GM18873 (cell line): Measurements from ENCODE around the gene CERKL.

Experiments used
- ATAC-seq: cut with Tn5 transposase; IDR thresholded peaks from one replicate; pipeline ENCODE4 v1.9.1; 2021; ENCODE audit warnings: mild to moderate bottlenecking, moderate library complexity, moderate number of reproducible peaks; ENCODE audit not compliant: unreplicated experiment, low FRiP score

Gene CERKL

GRCh38 chr2:181678861-181679543 lies 22.1 kb upstream of the CERKL start:
- ATAC-seq = no peak

- peak; percentile 51 for ATAC-seq
Measured at GRCh38 chr2:181677912-181678586, 21.1 kb upstream of the CERKL start.

- ATAC-seq = no peak
Measured at GRCh38 chr2:181675254-181675653, 18.3 kb upstream of the CERKL start.

GRCh38 chr2:181674461-181674860 lies 17.6 kb upstream of the CERKL start:
- no peak for ATAC-seq

- ATAC-seq = no peak
Measured at GRCh38 chr2:181673173-181673572, 16.3 kb upstream of the CERKL start.

- peak; percentile 85 for ATAC-seq
Measured at GRCh38 chr2:181672255-181673008, 15.5 kb upstream of the CERKL start.

- no peak for ATAC-seq
Measured at GRCh38 chr2:181670632-181671031, 13.7 kb upstream of the CERKL start.

- ATAC-seq = no peak
Measured at GRCh38 chr2:181667234-181667633, 10.3 kb upstream of the CERKL start.

GRCh38 chr2:181662287-181662686 lies 5.4 kb upstream of the CERKL start:
- no peak for ATAC-seq

- ATAC-seq = no peak
Measured at GRCh38 chr2:181660181-181660580, 3.3 kb upstream of the CERKL start.

GRCh38 chr2:181658444-181658843 lies 1.5 kb upstream of the CERKL start:
- no peak for ATAC-seq

- no peak for ATAC-seq
Measured at GRCh38 chr2:181657379-181657778, 474 bp upstream of the CERKL start.

- ATAC-seq = no peak
Measured at GRCh38 chr2:181655519-181655918, 1.4 kb downstream of the CERKL start.

GRCh38 chr2:181649436-181649979 lies 7.4 kb downstream of the CERKL start:
- ATAC-seq = no peak

GRCh38 chr2:181648478-181649155 lies 8.3 kb downstream of the CERKL start:
- peak; percentile 47 for ATAC-seq

- ATAC-seq = no peak
Measured at GRCh38 chr2:181646415-181646987, 10.4 kb downstream of the CERKL start.

GRCh38 chr2:181643151-181643550 lies 13.8 kb downstream of the CERKL start:
- ATAC-seq = no peak

- no peak for ATAC-seq
Measured at GRCh38 chr2:181642086-181642485, 14.8 kb downstream of the CERKL start.

- no peak for ATAC-seq
Measured at GRCh38 chr2:181639686-181640085, 17.2 kb downstream of the CERKL start.

- peak; percentile 70 for ATAC-seq
Measured at GRCh38 chr2:181632733-181633401, 24.0 kb downstream of the CERKL start.
